Measurements from ENCODE around the gene WDSUB1. TPM values are rescaled to one million over a fixed set of nuclear protein-coding genes. Genes with fewer than 3 reads are reported as not detected.

The WDSUB1 gene
- total and polyA plus RNA-seq, 9 of the 15 experiments (the other 6 are each of a cell fraction or from before 2014, with no cell fraction given): 5.2 to 13.7 (median 9.4) TPM

DNA sequence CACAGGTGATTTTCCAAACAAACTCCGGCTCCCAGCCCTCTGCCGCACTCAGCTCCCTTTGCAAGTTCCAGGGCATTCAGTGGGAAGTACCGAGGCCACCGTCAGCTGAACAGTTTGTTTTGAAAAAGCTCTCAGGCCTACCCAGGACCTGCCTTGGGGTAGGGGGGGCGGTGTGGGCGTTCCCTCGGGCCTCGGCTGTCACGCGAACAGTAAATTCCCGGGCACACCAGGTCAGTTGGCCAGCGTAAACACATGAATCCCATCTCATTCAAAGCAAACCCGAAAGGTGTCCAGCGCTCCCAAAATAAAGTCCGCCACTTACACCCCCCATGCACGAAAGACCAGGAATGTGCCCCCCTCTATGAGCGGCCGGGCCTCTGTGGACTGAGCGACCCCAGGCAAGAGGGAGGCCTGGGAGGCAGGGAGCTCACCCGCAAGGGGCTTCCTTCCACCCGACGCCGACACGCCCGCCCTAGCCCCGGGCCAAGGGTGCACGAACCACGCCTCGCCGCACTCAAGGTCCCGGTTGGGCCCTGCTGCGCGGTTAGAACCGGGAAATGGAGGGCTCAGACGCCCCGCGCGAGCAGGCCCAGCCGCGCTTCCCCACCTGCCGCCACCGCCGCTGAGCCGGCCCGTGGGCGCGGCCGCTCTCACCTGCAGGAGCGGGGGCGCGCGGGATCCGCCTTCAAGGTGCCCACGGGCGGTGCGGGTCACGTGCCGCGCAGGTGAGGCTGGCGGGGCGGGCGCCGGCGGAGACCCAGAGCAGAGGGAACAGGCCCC lies at the start of gene WDSUB1 (continued):
- TF ChIP-seq, protein P1, sequence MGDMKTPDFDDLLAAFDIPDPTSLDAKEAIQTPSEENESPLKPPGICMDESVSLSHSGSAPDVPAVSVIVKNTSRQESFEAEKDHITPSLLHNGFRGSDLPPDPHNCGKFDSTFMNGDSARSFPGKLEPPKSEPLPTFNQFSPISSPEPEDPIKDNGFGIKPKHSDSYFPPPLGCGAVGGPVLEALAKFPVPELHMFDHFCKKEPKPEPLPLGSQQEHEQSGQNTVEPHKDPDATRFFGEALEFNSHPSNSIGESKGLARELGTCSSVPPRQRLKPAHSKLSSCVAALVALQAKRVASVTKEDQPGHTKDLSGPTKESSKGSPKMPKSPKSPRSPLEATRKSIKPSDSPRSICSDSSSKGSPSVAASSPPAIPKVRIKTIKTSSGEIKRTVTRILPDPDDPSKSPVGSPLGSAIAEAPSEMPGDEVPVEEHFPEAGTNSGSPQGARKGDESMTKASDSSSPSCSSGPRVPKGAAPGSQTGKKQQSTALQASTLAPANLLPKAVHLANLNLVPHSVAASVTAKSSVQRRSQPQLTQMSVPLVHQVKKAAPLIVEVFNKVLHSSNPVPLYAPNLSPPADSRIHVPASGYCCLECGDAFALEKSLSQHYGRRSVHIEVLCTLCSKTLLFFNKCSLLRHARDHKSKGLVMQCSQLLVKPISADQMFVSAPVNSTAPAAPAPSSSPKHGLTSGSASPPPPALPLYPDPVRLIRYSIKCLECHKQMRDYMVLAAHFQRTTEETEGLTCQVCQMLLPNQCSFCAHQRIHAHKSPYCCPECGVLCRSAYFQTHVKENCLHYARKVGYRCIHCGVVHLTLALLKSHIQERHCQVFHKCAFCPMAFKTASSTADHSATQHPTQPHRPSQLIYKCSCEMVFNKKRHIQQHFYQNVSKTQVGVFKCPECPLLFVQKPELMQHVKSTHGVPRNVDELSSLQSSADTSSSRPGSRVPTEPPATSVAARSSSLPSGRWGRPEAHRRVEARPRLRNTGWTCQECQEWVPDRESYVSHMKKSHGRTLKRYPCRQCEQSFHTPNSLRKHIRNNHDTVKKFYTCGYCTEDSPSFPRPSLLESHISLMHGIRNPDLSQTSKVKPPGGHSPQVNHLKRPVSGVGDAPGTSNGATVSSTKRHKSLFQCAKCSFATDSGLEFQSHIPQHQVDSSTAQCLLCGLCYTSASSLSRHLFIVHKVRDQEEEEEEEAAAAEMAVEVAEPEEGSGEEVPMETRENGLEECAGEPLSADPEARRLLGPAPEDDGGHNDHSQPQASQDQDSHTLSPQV (IDR thresholded peaks at IDR 0.05): no peak; the same call in 1 of the 2 replicates
- TF ChIP-seq TCF3 (CRISPR knock-in tag; IDR thresholded peaks at IDR 0.05) (peak; percentile 6; the same call in 1 of the 2 replicates), TAF15 (IDR thresholded peaks at IDR 0.05; ENCODE audit: low read depth, low read length) (no peak), RFX7 (CRISPR knock-in tag; IDR thresholded peaks at IDR 0.05) (no peak), SP2 (IDR thresholded peaks at IDR 0.05; ENCODE audit: extremely low read depth, low read depth, low read length, poor library complexity, severe bottlenecking) (no peak), ZNF23 (CRISPR knock-in tag; IDR thresholded peaks at IDR 0.05) (no peak), ARID1B (IDR thresholded peaks at IDR 0.05) (no peak)
- TF ChIP-seq, protein P2, sequence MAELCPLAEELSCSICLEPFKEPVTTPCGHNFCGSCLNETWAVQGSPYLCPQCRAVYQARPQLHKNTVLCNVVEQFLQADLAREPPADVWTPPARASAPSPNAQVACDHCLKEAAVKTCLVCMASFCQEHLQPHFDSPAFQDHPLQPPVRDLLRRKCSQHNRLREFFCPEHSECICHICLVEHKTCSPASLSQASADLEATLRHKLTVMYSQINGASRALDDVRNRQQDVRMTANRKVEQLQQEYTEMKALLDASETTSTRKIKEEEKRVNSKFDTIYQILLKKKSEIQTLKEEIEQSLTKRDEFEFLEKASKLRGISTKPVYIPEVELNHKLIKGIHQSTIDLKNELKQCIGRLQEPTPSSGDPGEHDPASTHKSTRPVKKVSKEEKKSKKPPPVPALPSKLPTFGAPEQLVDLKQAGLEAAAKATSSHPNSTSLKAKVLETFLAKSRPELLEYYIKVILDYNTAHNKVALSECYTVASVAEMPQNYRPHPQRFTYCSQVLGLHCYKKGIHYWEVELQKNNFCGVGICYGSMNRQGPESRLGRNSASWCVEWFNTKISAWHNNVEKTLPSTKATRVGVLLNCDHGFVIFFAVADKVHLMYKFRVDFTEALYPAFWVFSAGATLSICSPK (IDR thresholded peaks at IDR 0.05; ENCODE audit: borderline replicate concordance): no peak

All from K562 (cell line).